ENCODE measurements around the gene BCAS3. TPM values are rescaled to one million over a fixed set of nuclear protein-coding genes. Genes with fewer than 3 reads are reported as not detected.

The BCAS3 gene
- total RNA-seq, 2 donors from 2014 or later, result 28.0 to 37.7 TPM

- H3K27me3 Mint-ChIP-seq (ENCODE audit: insufficient read depth), result peaks cover 2% of the 10 kb centered on the region
- no peak overlapping the region for H3K4me3 Mint-ChIP-seq
- DNase-seq, result no peak
- WGBS, 2 experiments (ENCODE audit: insufficient coverage in 1 of 2, insufficient read length in 1 of 2), result 95 to 98% methylated on average over 4 to 6 of the region's 6 CpGs
- Histone ChIP-seq H3K9ac (ENCODE audit: extremely low read depth, low read length, poor library complexity, severe bottlenecking) (no peak overlapping the region), H3K27me3 (ENCODE audit: control insufficient read depth, insufficient read depth, low read length, poor library complexity, severe bottlenecking) (no peaks in the 10 kb centered on the region), H3K27ac (ENCODE audit: low read depth, low read length) (no peak overlapping the region), H3K9me3 (ENCODE audit: control insufficient read depth, low read length) (no peaks in the 10 kb centered on the region), H3K36me3 (ENCODE audit: control insufficient read depth, insufficient read depth, low read length) (no peaks in the 10 kb centered on the region), H3K4me3 (ENCODE audit: low read length) (no peak overlapping the region), H3K4me1 (ENCODE audit: control insufficient read depth, insufficient read depth, low read length) (peaks cover 4% of the 10 kb centered on the region)
- H3K9me3 Mint-ChIP-seq, result no peaks in the 10 kb centered on the region
- H3K27ac Mint-ChIP-seq, result no peak overlapping the region
- TF ChIP-seq CTCF (conservative IDR thresholded peaks at IDR 0.05), result no peak
- peaks cover 25% of the 10 kb centered on the region for H3K4me1 Mint-ChIP-seq
- H3K36me3 Mint-ChIP-seq (ENCODE audit: low read depth), result no peaks in the 10 kb centered on the region
Observed at GRCh38 chr17:61149106-61149825, 471.6 kb downstream of the BCAS3 start.

- Mint-ChIP-seq H3K9me3 (no peaks in the 10 kb centered on the region), H3K4me1 (peaks cover 29% of the 10 kb centered on the region), H3K27me3 (ENCODE audit: insufficient read depth) (peaks cover 2% of the 10 kb centered on the region)
Observed at GRCh38 chr17:61149862-61150362, 472.3 kb downstream of the BCAS3 start.

GRCh38 chr17:61150686-61151299 lies 473.1 kb downstream of the BCAS3 start:
- H3K9ac ChIP-seq (ENCODE audit: extremely low read depth, low read length, poor library complexity, severe bottlenecking), result no peak overlapping the region
- Mint-ChIP-seq H3K4me3 (no peak overlapping the region), H3K27me3 (ENCODE audit: insufficient read depth) (peaks cover 2% of the 10 kb centered on the region), H3K4me1 (peaks cover 31% of the 10 kb centered on the region), H3K9me3 (no peaks in the 10 kb centered on the region), H3K36me3 (ENCODE audit: low read depth) (no peaks in the 10 kb centered on the region), H3K27ac (no peak overlapping the region)
- 85 to 100% methylated on average over 1 to 3 of the region's 3 CpGs for WGBS, 2 experiments (ENCODE audit: insufficient coverage in 1 of 2, insufficient read length in 1 of 2)
- H3K4me1 ChIP-seq (ENCODE audit: control insufficient read depth, insufficient read depth, low read length), result peaks cover 7% of the 10 kb centered on the region
- no peak overlapping the region for H3K27ac ChIP-seq (ENCODE audit: low read depth, low read length)
- no peaks in the 10 kb centered on the region for H3K9me3 ChIP-seq (ENCODE audit: control insufficient read depth, low read length)
- H3K4me3 ChIP-seq (ENCODE audit: low read length), result no peak overlapping the region
- no peak for DNase-seq
- H3K27me3 ChIP-seq (ENCODE audit: control insufficient read depth, insufficient read depth, low read length, poor library complexity, severe bottlenecking), result no peaks in the 10 kb centered on the region
- no peak for TF ChIP-seq CTCF (conservative IDR thresholded peaks at IDR 0.05)
- H3K36me3 ChIP-seq (ENCODE audit: control insufficient read depth, insufficient read depth, low read length), result no peaks in the 10 kb centered on the region

More at GRCh38 chr17:61149862-61150362, 472.3 kb downstream of the BCAS3 start:
- H3K4me3 ChIP-seq (ENCODE audit: low read length), result no peak overlapping the region
- peaks cover 4% of the 10 kb centered on the region for H3K4me1 ChIP-seq (ENCODE audit: control insufficient read depth, insufficient read depth, low read length)
- H3K9me3 ChIP-seq (ENCODE audit: control insufficient read depth, low read length), result no peaks in the 10 kb centered on the region
- no peak for DNase-seq
- 100% methylated on average over 2 of the region's 2 CpGs; no CpG with 5 or more reads in 1 of the 2 experiments for WGBS, 2 experiments (ENCODE audit: insufficient coverage in 1 of 2, insufficient read length in 1 of 2)
- Mint-ChIP-seq H3K4me3 (no peak overlapping the region), H3K36me3 (ENCODE audit: low read depth) (no peaks in the 10 kb centered on the region), H3K27ac (no peak overlapping the region)
- H3K9ac ChIP-seq (ENCODE audit: extremely low read depth, low read length, poor library complexity, severe bottlenecking), result no peak overlapping the region
- no peak overlapping the region for H3K27ac ChIP-seq (ENCODE audit: low read depth, low read length)
- H3K36me3 ChIP-seq (ENCODE audit: control insufficient read depth, insufficient read depth, low read length), result no peaks in the 10 kb centered on the region
- H3K27me3 ChIP-seq (ENCODE audit: control insufficient read depth, insufficient read depth, low read length, poor library complexity, severe bottlenecking), result no peaks in the 10 kb centered on the region
- TF ChIP-seq CTCF (conservative IDR thresholded peaks at IDR 0.05), result no peak
